T-helper 1 cell treated with Interleukin-12 subunit alpha and Interleukin-12 subunit beta and Interleukin-4 antibody, amounts not matched to agents 30 ng/mL and 1 ng/mL, for 36 hours (primary cell): ENCODE data around the gene TEX26. TPM values are rescaled to one million over a fixed set of nuclear protein-coding genes. Genes with fewer than 3 reads are reported as not detected.

ENCODE experiments used
- intact Hi-C: fragments of 100-400 bp; cut with micrococcal nuclease; formaldehyde crosslinking; loops from one replicate; pipeline ENCODE4 v1.15.1; 2024
- total RNA-seq: library from RNA; stranded (reverse); gene quantifications from 2 replicates; pipeline ENCODE4 v1.2.3, GENCODE V29; 2022

TEX26 gene
- not detected in 2 replicates for total RNA-seq

DNA sequence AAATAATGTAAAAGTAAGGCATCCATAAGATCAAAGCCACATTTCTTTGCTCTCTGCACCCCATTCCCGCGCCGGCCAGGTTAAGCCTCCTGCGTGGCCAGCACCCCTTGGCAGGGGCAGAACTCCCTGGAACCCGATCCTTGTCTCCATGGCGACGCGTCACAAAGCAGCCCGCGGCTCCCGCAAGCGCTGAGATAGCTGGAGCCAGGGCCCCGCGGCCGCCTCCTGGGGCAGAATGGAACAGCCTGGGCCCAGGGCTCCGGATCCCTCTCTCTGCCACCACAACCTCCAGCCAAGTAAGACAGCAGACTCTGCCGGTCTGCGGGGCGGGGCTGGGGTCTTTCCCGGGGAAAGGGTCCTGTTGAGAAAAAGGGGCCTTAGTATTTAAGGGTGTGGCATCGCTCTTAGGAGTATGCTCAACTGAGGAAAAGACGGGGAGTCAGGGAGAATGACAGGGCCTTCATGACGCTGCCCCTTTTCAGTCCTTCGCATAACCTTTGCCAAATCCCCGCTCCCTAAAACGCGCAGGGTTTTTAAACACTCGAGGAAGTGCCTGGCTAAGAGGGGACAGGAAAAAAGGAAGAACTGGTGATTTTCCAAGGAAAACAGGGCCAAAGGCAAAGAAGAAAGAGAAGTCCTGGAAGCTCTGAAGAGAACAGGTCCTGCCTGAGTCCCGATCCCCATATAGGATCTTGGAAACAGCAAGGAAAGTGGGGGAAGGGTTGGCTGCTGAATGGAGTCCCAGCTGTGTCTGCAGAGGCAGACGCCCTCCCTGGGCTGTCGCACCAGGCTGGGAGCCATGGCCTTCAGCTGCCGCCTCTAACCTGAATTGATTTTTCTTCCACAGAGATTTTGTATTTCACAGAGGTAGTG lies at the start of gene TEX26:
TSS of gene TEX26 (plus strand) at position 176 of the 873 bp plus-strand sequence. CDS start at position 236, 60 bp downstream.
- intact Hi-C loops: no loop called here

GRCh38 chr13:30882996-30883766 lies 49.3 kb upstream of the TEX26 start:
- intact Hi-C loops: no loop called here

DNA sequence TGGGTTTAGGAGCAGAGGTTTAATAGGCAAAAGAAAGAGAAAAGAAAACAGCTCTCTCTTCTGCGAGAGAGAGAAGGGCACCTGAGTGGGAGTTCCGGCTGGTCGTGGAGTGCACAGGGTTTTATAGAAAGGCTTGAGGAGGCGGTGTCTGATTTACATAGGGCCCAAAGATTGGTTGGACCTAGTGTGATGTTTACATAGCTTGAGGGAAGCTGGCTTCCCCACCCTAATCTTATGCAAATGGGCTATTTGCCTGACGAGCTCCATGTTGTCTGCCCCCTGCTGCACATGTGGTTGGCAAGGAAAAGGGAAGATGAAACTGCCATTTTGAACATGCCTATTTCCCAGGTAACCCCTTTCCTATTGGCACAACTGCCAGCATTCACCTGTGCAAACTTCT lies 47.9 kb upstream of the TEX26 start:
- intact Hi-C loops: no loop called here

DNA sequence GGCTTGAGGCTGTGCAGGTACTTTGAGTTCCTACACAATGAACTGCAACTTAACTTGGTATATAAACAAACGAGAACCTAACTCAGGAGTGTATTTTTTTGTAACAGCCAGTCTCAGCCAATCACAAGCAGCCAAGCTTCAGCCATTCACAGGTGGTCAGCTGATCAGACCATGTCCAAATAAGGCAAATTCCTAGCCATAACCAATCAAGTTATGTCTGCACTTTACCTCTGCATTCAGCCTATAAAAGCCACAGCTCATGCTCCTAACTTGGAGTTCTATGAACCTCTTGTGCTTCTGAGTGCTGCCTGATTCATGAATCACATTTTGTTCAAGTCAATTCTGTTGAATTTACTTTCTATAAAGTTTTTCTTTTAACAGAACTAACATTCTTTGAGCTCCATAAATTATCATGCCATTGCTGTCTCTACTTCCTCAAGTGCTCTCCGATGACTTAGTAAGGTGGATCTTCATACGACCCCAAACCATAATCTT lies 43.2 kb upstream of the TEX26 start:
- intact Hi-C loops: no loop called here

GRCh38 chr13:30892966-30893365 lies 39.5 kb upstream of the TEX26 start:
- intact Hi-C loops: no loop called here

GRCh38 chr13:30895773-30896172 lies 36.7 kb upstream of the TEX26 start:
- intact Hi-C loops: no loop called here

- intact Hi-C loops: no loop called here
Measured at GRCh38 chr13:30898070-30898469, 34.4 kb upstream of the TEX26 start.

DNA sequence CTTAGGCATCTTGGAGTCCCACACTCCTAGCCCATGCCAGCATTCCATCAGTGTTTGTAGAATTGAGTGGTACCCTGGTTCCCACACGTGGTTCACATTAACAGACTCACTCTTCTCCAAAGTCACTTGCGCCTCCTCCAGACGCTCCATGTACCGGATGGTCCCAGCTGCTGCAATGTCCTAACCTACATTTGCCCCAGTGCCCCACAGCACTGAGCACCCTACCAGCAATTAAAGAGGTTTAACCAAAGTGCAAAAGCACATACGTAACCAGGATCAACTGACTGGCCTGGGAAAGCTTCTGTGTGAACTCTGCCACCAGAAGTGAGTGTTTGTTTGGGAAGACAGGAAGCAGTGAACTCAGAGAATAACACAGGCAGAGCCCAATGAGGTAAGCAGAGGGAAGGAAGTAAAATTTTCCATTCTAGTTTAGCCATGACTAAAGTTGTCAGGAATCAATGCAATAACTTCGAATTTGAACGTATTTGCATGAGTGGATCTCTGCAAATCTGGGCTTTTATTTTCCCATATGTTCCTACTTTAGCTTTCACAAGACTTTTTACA lies 33.7 kb upstream of the TEX26 start:
- intact Hi-C loops: no loop called here

- intact Hi-C loops: no loop called here
Measured at GRCh38 chr13:30900436-30900835, 32.0 kb upstream of the TEX26 start.

DNA sequence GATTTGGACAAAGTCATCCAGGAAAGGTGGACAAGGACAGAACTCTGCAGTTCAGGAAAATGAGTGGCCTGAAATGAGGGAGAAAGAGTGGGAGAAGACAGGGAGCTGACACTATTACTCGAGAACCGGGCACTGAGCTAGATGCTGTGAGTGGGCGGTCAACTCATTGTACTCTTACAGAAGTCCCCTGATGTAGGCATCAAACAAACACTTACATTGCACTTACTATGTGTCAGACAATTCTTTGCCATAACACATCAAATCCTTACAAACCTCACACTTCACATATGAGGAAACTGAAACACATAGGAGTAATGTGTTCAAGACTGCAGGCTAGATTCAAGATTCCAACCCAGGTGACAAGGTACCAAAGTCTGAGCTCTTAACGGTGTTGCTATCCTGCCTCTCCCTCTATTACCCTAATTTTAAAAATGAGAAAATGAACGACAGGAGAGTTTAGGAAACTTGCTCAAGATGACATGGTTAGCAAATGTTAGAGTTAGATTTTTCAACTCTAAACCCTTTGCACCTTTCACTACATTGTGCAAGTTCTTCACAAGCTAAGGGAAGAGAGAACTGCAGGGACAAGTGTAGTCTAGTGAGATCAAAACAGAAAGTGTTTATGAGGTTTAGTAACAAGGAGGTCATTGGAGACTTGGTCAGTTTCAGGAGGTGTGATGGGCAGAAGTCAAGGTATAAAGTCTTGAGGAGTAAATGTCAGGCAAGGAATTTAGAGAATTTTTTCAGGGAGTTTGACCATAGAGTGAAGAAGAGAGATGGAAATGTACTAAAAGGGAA lies 31.3 kb upstream of the TEX26 start:
- intact Hi-C loops: no loop called here

- intact Hi-C loops: no loop called here
Measured at GRCh38 chr13:30904043-30904442, 28.4 kb upstream of the TEX26 start.

GRCh38 chr13:30905932-30906383 lies 26.5 kb upstream of the TEX26 start, which contains the start of gene MEDAG:
TSS of gene MEDAG (plus strand) at chr13:30906271. CDS start at chr13:30906516, 245 bp downstream.
- intact Hi-C loops: no loop called here

- intact Hi-C loops: no loop called here
Measured at GRCh38 chr13:30906411-30907051, 25.9 kb upstream of the TEX26 start.

GRCh38 chr13:30907121-30907861 lies 25.2 kb upstream of the TEX26 start:
- intact Hi-C loops: no loop called here

DNA sequence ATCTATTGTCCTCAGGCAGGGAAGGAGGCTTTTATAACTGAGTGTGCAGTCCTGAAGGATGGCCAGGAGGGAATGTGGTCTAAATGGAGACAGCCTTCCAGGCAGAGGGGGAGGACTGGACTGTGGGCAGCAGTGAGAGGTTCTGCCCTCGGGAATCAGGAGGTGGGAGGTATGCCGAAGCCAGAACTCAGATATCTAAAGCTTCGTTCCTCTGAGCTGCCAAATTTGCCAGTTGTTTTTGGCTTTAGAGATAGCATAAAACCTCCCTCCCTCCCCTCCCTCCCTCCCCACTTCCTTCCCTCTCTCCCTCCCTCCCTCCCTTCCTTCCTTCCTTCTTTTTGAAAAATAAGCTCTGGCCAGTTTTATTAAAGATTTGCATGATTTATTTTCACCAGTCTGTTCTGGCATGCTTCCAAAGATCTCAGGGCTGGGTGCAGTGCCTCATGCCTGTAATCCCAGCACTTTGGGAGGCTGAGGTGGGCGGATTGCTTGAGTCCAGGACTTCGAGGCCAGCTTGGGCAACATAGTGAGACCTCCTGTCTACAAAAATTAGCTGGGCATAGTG lies 24.0 kb upstream of the TEX26 start:
- intact Hi-C loops: no loop called here

DNA sequence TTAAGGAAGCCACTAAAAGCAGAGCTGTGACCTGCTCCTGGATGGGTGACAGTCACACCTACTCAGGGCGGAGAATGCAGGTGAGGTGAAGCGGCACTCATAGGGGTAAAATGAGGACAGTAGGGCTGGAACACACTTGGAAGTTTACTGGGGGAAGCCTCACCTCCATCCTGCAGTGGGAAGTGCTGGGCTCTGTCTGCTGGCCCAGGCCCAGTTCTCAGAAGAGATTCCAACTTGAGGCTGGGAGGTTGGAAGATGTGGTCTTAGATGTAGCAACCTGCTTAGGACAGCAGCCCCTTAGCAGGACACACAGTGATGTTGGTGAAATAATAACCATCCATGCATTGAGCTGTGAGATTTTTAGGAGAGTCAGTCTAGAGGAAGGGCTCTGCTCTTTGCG lies 21.8 kb upstream of the TEX26 start:
- intact Hi-C loops: no loop called here

DNA sequence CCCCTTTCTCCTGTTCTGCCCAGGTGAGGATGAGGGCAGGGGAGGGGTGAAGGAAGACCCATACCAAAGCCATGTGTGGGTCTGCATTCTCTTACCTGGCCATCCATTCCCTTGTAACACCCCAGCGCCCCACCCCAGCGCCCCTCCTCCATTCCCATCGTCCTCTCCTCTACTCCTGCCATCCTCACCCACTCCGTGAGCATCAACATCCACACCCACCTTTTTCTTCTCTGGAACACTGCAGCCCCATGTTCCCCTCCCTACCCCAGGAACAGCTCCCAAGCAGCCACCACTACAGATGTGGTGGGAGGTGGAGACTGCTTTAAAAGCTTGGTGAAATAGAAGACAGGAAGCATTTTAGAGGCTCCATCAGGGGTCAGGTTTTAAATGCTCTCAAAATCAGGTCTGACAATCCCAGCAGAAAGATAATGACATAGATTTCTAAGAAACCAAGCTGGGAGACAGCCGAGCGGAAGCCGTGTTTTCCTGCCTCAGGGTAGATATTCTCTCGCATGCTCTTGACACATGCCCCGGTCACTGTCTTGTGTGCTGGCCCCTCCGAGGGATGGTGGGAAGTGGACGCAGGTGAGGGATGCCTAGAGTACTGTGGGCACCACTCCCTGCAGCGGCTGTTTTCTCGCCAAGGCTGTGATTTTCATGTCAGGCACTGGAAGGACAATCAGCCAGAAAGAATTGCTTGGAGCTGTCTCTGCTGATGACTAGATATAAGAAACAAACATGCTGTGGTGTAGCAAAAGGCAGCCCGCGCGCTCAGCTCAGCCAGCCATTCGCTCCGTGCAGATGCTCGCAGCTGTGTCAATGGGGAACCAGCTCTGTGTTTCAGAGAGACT lies 16.5 kb upstream of the TEX26 start:
- intact Hi-C loops: no loop called here

DNA sequence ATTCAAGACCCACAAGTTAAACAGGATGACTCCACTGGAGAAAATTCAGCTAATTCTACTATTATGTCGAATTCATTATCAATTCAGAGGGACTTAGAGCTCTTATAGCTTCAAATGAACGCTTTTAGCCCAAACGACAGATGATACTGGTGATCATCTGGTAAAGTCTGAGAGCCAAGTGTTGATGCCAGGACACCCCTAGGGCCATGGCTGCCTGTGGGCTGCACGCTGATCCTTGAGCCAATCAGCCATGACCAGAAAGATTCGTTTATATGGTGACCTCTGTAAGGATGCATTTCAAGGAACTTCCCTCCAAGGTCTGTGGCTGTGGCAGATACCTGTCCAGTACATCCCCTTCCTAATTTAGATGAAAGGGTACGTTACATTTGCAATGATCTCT lies 15.5 kb upstream of the TEX26 start:
- intact Hi-C loops: no loop called here
